ENCODE results near the gene ADGRG6.
"Not testable (repeated sequence)": the region's sequence is repeated elsewhere in the genome, so short reads cannot be mapped to it uniquely, and the experiment has no call there.

Gene ADGRG6

DNA sequence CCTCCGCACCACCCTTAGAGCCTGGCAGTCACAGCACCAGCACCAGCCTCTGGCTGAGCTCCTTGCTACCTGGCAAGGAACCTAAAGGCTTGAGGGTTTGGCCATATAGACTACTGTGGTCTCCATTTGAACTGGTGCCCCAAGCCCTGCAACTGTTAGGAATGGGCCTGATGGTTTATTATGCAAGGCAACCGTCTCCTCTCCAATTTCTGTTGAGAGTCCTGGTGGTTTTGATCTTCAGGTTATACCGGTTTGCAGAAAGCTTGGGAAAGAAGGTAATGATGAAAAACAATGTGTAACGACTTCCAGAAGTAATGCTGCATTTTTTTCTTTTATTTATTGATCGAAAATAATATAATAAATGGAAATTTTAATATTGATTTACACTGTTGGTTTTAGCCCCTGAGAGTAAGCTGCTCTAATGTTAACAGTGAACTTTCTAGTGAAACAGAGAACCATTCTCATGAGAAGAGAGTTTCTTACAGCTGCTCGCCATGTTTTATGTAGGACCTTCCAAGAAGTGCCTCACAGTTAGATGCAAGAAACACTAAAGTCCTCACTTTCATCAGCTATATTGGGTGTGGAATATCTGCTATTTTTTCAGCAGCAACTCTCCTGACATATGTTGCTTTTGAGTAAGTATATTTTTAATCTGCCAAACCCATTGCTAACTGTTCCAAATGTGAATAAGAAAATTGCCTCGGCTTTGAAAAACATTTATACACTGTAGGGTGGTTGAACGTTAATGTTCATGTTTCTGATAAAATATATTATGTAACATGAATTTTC, 112.8 kb downstream of the ADGRG6 start:
- DNase-seq, result no peak

DNA sequence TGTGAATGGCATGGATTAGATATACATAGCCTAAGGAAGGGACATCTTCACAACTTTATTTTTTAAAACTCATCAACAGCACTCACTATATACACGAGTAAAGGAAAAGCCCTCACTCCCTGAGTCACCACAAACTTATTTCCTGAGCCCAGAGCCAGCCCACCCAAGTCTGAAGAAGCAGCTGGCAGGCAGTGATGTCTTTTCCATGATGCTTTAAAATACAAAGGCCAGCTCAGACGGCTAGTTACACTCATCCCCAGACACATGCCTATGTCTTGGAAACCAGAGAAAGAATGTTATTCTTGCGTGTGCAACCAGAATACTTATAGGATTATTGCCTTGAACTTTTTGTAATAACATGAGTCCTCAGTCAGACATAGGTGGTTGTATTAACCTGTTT, 114.4 kb downstream of the ADGRG6 start:
- no peak for DNase-seq

GRCh38 chr6:142416686-142417085, 114.9 kb downstream of the ADGRG6 start:
- DNase-seq, result no peak

GRCh38 chr6:142417331-142417750, 115.5 kb downstream of the ADGRG6 start:
- no peak for DNase-seq

DNA sequence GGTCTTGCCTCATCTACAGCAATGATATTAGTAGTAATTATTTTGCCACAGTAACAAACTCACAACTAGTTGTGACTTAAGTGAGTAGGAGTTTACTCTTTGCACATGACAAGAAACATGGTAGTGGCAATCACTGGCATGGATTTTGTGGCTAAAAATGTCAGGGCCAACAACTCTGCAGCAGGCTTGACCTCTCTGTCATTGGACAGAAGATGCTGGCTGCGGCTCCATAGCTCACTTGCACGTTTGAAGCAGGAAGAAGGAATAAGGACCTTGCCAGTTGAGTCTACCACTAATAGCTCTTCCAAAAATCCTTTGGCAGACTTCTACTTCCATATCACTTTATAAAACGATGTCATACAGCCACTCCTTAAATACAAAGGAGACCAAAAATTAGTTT, 117.3 kb downstream of the ADGRG6 start:
- no peak for DNase-seq

- no peak for DNase-seq
Measured at GRCh38 chr6:142420802-142421201, 119.0 kb downstream of the ADGRG6 start.

- DNase-seq, result no peak
Measured at GRCh38 chr6:142421285-142422117, 119.7 kb downstream of the ADGRG6 start.

DNA sequence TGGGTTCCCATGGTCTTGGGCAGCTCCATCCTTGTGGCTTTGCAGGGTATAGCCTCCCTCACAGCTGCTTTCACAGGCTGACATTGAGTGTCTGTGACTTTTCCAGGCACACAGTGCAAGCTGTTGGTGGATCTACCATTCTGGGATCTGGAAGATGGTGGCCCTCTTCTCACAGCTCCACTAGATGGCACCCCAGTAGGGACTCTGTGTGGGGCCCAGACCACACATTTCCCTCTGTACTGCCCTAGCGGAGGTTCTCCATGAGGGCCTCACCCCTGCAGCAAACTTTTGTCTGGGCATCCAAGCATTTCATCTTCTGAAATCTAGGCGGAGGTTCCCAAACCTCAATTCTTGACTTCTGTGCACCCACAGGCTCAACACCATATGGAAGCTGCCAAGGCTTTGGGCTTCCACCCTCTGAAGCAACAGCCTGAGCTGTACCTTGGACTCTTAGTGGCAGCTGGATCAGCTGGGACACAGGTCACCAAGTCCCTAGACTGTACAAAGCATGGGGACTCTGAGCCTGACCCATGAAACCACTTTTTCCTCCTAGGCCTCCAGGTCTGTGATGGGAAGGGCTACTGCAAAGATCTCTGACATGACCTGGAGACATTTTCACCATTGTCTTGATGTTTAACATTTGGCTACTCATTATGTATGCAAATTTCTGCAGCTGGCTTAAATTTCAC, 124.8 kb downstream of the ADGRG6 start:
- not testable (repeated sequence) for DNase-seq

DNA sequence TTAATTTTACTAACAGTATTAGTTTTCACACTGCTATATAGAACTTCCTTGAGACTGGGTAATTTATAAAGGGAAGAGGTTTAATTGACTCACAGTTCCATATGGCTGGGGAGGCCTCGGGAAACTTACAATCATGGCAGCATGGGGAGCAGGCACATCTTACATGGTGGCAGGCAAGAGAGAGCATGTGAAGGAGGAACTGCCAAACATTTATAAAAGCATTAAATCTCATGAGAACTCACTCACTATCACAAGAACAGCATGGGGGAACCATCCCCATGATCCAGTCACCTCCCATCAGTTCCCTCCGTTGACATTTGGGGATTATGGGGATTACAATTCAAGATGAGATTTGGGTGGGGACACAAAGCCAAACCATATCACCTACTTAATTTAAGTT, 126.7 kb downstream of the ADGRG6 start:
- DNase-seq, result not testable (repeated sequence)

GRCh38 chr6:142429195-142429594, 127.4 kb downstream of the ADGRG6 start:
- DNase-seq, result no peak

DNA sequence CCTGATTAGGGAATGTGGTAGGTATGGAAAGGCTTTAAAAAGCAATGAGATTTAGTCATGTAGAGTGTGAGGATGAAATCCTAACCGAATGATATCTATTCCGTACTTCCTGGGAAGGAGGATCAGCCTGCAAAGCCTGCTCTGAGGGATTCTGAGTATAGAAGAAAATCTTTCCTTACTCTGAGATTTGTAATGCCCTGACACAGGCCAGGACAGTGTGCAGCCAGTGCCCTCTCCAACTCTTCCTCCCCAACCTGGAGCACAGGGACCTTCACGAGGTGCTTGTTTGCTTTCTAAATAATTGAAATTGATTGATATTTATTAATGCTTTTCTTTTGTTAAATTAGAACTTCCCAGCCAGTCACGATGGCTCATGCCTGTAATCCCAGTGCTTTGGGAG, 131.6 kb downstream of the ADGRG6 start:
- no peak for DNase-seq

DNA sequence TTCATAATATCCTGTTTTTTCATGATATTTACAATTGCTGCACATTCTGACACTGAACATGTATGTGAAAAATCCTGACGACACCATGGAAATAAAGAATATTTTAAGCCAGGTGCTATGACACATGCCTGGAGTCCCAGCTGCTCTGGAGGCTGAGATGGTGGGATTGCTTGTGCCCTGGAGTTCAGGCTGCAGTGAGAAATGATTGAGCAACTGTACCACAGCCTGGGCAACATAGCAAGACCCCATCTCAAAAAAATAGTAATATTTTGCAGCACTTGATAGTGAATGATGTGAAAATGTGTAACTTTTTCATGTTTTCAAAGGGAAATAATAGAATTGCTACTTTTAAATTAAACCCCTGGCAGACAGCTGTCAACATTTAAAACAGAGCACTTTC, 137.1 kb downstream of the ADGRG6 start:
- DNase-seq, result no peak

GRCh38 chr6:142440600-142441293, 138.9 kb downstream of the ADGRG6 start:
- DNase-seq, result no peak

DNA sequence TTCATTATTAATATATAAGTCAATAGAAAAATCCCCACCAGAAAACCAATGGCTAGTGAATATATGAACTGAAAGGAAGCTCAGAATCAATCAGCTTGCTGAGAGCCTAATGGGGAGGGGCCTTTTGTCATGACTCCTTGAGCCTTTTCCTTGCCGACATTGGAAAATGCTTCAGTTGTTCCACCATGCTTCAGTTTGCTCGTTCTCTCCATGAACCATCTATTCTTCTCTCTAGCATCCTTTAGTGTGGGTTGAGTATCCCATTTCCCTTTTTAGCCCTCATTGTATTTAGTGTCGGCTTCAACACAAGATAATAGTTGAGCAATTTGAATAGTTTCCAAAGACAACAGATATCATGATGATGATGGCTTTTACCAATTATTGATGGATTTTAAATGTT, 139.9 kb downstream of the ADGRG6 start:
- DNase-seq, result no peak

- no peak for DNase-seq
Measured at GRCh38 chr6:142443102-142443501, 141.3 kb downstream of the ADGRG6 start.

GRCh38 chr6:142443532-142443931, 141.7 kb downstream of the ADGRG6 start:
- DNase-seq, result no peak

- DNase-seq, result no peak
Measured at GRCh38 chr6:142444376-142444775, 142.6 kb downstream of the ADGRG6 start.

DNA sequence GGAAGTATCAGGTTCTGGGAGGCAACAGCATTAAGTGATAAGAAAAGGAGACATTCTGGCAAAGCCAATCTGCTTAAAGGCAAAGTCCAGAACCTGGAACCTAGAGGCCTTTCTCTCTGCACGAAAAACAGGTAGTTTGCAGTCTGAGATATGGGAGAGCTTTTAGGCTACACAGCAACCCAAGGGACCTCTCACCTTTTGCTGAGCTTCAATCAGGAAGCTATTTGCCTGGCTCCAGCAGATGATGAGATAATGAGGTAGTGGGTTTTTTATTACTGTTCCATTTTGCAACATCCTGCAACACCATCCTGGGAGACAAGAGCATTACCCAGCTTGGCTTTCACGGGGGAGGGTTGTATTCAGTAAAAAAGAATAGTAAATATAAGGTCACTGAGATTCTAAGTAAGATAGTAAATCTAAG, 143.1 kb downstream of the ADGRG6 start:
- DNase-seq, result no peak

DNA sequence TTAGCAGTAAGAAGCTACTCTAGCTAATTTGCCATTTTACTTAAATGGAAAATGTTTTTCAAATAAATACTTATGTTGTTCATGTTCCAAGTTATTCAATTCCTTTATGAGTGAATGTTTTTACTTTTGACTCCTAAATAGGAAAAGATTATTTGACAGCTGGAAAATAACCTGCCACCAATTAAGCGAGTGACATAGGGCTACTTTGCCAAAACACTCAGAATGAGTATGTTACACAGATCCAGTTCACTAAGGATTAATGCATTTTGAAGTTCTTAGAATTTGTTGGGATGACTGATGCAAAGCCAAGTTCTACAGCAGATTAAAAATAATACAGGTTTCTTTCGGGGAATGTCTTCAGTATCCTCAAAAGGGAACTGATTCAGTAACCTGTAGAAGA, 144.4 kb downstream of the ADGRG6 start:
- no peak for DNase-seq

- no peak for DNase-seq
Measured at GRCh38 chr6:142446576-142446975, 144.8 kb downstream of the ADGRG6 start.

DNA sequence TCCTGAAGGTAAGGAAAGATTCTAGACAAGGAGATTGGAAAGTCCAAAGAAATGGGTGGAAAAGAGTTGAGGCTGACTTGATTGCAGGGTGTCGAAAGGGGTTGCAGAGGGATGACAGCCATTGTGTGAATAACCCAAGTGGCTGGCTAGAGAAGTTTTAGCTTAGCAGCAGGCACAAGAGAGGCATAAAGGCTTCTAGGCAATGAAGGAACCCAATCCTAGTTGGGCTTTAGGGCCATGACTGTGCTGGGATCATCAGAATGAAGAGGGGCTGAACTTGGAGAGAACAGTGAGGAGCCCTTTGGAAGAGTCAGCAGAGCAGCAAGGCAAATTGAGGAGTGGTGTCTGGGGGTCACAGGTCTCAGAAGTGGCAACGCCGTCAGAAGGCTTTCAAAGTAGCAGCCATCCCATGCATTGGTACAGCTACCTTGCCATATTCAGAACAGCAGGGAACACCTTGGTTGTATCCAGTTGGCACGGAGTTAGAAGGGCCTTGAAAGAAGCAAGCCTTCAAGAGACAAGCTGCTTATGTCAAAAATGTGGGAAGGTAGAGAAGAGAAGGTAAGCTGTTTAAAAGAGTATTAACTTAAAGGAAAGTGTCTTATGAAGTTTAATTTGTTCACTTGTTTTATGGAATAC, 146.4 kb downstream of the ADGRG6 start:
- no peak for DNase-seq

- not testable (repeated sequence) for DNase-seq
Measured at GRCh38 chr6:142450856-142451255, 149.0 kb downstream of the ADGRG6 start.

Data from inflammatory macrophage treated with lipopolysaccharide for 4 hours (primary cell).